Neuron (in vitro differentiated cells): Measurements from ENCODE around the gene IQSEC1.

Experiments used
- H2AFZ ChIP-seq: one replicate; pipeline ENCODE4 v1.6.1; 2013; ENCODE audit warnings: low read depth, mild to moderate bottlenecking, inconsistent platforms, low read length, moderate library complexity
- H3K27me3 ChIP-seq: one replicate; pipeline ENCODE4 v1.6.1; 2013; ENCODE audit warnings: low read length; ENCODE audit not compliant: insufficient read depth
- H3K36me3 ChIP-seq: one replicate; pipeline ENCODE4 v1.6.1; 2013; ENCODE audit warnings: low read length; ENCODE audit not compliant: insufficient read depth
- H3K4me1 ChIP-seq: one replicate; pipeline ENCODE4 v1.6.1; 2013; ENCODE audit warnings: low read length; ENCODE audit not compliant: insufficient read depth
- H3K4me3 ChIP-seq: 2 replicates; pipeline ENCODE4 v1.5.1; 2013; ENCODE audit warnings: mild to moderate bottlenecking, low read length, moderate library complexity
- H3K9me3 ChIP-seq: one replicate; pipeline ENCODE4 v1.6.1; 2013; ENCODE audit warnings: low read length

IQSEC1 gene

DNA sequence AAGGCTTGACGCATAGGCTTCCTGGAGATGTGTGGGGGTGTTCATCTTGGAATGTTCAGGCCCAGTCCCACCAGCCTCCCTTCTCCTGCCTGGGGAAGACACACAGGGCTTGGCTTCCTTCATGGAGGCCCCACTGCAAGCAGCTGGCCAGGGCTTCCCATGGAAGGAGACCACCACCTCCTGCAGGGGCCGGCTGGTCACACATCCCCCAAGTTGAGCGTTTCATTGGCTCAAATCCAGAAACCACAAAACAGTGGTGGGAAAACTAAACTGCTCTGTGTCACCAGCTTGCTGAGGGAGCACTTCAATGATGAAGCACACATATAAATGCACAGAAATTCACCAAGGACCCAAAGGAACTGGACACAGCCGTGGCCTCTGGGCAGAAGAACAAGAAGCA, 8.3 kb downstream of the IQSEC1 start:
- H3K36me3 ChIP-seq, result no peaks in the 10 kb centered on the region
- H2AFZ ChIP-seq, result no peak overlapping the region
- H3K27me3 ChIP-seq, result no peaks in the 10 kb centered on the region
- peaks cover 12% of the 10 kb centered on the region for H3K4me1 ChIP-seq
- H3K9me3 ChIP-seq, result no peaks in the 10 kb centered on the region
- no peak overlapping the region for H3K4me3 ChIP-seq

DNA sequence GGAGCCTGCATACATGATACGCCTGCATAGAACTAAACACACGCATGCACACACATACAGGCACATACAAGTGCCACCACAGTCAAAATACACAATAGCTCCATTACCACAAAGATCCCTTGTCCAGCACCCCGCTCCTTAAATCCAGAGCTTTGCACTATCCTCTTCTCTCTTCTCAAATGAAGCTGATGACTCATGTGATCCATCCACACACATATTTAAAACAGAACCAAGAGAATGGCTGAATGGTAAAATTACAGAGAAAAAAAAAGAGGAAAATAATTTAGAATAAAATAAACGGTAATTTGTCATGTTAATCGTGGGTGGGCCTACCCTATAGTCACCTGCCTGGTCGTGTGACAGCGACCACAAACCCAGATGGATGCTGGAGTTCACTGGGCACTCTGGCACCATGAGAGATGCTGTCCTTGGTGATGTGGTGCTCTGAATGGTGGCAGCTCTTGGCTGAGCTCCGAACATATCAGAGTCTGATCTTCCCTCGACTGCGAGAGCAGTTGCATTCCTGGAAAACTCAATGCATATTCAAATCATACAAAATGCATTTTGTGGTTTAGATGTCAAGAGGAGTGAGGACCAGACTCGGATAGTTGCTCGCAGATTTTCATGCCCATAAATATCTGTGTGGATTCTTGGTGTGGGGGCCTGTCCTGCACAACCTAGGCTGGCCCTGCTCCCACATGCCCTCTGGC, 8.9 kb downstream of the IQSEC1 start:
- Histone ChIP-seq H2AFZ (no peak overlapping the region), H3K4me3 (no peak overlapping the region), H3K9me3 (no peaks in the 10 kb centered on the region), H3K4me1 (peaks cover 8% of the 10 kb centered on the region), H3K27me3 (no peaks in the 10 kb centered on the region), H3K36me3 (no peaks in the 10 kb centered on the region)

DNA sequence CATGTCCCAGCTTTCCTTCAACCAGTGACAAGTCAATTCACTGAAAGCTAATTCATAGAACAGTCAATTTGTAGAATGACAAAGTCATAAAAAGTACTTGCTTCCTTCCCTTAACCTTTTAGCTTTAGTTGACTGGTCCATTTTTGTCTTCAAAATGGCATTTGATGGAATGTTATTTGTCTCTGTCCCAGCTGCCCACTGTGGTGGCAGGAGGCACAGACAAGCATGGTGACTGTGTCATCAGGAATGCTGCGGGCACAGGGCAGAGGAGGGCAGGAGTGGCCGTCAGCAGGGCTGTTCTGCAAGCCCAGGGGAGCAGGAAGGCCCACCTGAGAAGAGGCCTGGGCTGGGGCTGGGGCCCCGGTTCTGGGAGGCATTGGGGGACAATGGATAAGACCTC, 10.0 kb downstream of the IQSEC1 start:
- no peaks in the 10 kb centered on the region for H3K27me3 ChIP-seq
- no peaks in the 10 kb centered on the region for H3K9me3 ChIP-seq
- no peak overlapping the region for H3K4me3 ChIP-seq
- H2AFZ ChIP-seq, result no peak overlapping the region
- no peaks in the 10 kb centered on the region for H3K36me3 ChIP-seq
- H3K4me1 ChIP-seq, result peaks cover 6% of the 10 kb centered on the region

DNA sequence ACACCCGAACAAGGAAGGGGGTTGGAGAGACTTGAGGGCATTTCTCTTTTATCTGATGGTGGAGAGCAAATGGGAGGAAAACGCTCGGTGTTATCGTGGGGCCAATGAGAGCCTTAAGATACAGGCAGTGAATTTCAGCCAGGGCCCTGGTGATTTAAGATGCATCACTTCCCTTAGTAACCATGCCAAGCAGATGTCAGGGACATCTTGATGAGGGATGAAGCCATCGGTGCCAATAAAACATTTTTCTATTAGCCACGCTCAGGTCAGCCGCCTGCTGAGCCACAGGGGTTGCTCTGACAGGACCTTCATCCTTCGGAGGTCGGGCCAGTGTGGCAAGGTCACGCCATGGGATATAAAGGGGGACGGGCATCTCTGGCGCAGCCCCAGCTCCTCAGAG, 10.6 kb downstream of the IQSEC1 start:
- Histone ChIP-seq H3K4me3 (no peak overlapping the region), H3K27me3 (no peaks in the 10 kb centered on the region), H3K9me3 (no peaks in the 10 kb centered on the region), H2AFZ (no peak overlapping the region), H3K36me3 (no peaks in the 10 kb centered on the region), H3K4me1 (peaks cover 6% of the 10 kb centered on the region)

DNA sequence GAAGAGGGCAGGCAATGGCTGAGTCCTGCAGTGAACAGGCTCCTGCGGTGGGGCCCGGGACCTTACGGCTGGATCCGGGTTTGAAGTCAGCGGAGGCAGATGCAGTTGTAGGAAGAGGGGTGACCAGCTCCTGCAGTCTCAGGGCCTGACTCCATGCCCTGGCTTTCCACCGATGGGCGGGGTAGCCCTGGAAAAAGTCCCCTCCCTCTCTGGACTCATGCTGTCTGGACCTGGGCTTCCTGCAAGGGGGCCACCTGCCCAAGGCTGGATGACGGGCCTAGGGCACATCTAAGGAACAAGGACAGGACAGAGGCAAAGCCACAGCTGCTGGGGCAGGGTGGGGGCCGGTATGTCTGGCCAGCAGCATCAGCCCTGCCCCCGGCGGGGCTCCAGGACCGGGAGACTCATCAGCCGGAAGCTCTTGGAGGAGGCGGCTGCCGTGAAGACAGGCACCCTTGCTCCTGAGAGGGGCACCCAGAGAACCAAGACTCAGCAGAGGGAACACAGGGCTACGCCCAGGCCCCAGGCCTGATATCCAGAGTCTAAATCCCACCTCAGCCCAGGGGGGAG, 12.8 kb downstream of the IQSEC1 start:
- H3K4me3 ChIP-seq, result no peak overlapping the region
- no peaks in the 10 kb centered on the region for H3K27me3 ChIP-seq
- H2AFZ ChIP-seq, result no peak overlapping the region
- H3K36me3 ChIP-seq, result no peaks in the 10 kb centered on the region
- no peaks in the 10 kb centered on the region for H3K9me3 ChIP-seq
- no peaks in the 10 kb centered on the region for H3K4me1 ChIP-seq

DNA sequence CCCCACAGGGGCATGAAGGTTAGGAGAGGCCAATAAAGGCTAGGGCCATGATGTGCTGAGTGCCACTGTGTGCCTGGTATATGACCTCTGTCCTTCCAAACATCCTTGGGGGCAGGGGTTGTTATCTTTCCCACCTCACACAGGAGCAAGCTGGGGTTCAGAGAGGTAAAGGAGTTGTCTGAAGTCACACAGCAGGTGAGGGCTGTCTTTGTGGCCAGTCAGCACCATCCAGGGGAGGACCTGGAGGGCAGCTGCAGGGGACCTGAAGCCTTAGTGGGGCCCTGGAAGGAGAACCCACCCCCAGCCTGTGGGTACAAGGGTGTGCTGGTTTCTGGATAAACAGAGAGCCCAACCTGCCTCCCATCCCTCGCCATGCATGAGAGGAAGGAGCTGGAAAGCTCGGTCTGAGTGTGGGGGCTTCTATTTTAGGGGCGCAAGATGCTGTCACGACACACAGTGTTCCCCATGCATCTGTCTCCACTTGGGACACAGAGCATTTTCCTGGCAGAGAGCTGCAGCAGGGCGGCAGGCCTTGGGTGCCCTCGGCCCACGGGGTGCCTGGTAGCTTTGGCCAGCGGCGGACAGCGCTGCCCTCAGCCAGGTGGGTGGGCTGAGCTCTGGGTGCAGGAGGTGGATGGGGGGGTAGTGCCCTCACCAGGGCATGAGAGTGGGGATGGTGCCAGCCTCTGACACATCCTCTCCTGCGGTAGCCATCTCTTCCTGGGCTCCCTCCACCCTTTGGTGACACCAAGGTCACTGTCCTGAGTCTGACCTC, 14.7 kb downstream of the IQSEC1 start:
- no peak overlapping the region for H3K4me3 ChIP-seq
- no peaks in the 10 kb centered on the region for H3K4me1 ChIP-seq
- H3K27me3 ChIP-seq, result no peaks in the 10 kb centered on the region
- H2AFZ ChIP-seq, result no peak overlapping the region
- no peaks in the 10 kb centered on the region for H3K36me3 ChIP-seq
- no peaks in the 10 kb centered on the region for H3K9me3 ChIP-seq

DNA sequence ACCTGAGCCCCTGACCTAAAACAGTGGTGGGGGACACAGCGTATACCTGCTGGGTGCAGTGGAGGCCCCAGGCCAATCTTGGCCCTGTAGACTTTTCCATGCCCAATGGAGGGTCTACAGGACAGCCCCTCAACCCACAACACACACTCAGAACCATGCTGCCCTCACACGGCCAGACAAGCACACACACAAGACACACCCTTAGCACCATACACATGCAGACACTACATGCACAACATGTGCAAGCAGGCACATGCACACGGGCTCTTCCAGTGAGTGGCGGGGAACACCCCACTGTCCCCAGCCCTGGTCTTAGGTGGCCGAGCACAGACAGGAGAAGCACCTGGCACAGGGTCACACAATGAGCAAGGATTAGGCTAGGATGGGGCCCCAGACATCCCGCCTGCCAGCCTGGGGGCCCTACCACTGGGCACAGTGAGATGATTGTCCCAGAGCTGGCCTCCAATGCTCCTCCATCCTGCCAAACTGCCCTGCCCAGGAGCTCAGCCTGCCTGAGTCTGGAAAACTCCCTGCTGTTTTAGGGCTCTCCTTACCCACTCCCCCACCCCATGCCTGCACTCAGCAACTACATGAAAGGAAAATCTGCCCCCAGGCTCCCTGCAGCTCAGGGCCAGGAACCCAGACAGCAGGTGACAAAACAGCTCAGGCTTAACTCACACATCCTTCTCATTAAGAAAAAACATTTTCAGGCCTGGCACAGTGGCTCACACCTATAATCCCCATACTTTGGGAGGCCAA, 15.8 kb downstream of the IQSEC1 start:
- no peaks in the 10 kb centered on the region for H3K27me3 ChIP-seq
- no peaks in the 10 kb centered on the region for H3K36me3 ChIP-seq
- H3K4me1 ChIP-seq, result no peaks in the 10 kb centered on the region
- no peak overlapping the region for H3K4me3 ChIP-seq
- no peak overlapping the region for H2AFZ ChIP-seq
- no peaks in the 10 kb centered on the region for H3K9me3 ChIP-seq

DNA sequence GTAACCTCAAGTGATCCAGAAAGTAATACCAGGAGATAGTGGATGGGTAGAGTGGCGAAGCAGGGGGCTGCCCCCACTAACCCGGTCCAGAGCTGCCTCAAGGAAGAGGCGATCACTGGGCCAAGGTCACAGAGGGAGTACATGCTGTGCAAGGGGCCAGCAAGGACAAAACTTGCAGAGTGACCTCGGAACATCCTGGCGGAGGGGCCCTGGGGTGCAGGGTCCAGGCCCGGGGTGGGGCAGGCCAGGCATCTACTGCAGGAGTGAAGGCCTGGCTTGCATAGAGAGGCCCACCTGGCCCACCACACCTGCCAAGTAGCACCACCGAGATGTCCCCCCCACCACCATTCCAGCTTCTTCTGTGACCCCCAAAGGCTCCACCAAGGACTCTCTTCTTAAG, 17.6 kb downstream of the IQSEC1 start:
- Histone ChIP-seq H3K27me3 (no peaks in the 10 kb centered on the region), H3K36me3 (no peaks in the 10 kb centered on the region), H2AFZ (no peak overlapping the region), H3K4me1 (peaks cover 9% of the 10 kb centered on the region), H3K9me3 (no peaks in the 10 kb centered on the region), H3K4me3 (no peak overlapping the region)

DNA sequence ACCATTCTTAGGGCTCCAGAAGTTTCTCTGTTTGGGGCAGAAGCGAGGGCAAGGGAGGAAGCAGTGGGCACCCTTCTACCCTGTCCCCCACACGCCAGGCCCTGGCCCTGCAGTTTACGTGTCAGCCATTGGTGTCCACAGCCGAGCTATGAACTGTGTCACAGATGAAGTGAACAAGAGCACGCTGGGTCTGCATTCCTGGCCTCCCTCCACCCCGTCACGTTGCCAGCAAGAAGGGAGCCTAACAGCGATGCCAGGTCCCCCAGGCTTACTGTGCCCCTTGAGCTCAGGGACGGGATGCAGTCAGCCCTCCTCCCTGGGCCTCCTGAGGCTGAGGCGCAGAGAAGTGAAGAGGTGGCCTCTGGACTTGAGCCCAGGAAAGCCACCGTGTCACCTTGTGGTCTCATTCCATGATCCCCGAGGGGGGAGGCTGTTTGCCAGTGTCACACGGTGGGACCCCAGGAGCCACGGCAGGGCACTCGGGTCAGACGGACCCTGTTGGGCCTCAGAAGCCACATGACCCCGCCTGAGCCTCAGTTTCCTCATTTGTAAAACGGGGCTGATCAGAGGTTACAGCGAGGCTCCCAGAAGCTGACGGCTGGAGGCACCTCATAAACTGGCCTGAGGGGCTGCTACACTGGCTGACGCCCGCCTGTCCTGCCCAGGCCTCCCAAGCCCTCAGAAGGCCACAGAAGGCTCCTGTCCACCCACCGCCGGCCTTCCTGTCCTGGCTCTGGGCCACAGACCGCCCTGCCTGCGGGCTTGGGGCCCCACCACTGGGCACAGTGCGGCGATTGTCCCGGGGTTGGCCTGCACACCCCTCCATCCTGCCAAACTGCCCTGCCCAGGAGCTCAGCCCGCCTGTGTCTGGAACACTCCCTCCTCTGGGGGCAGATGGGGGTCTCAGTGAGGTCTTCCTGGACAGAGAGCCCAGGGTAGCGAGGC, 18.6 kb downstream of the IQSEC1 start:
- no peaks in the 10 kb centered on the region for H3K9me3 ChIP-seq
- H3K4me1 ChIP-seq, result peaks cover 9% of the 10 kb centered on the region
- H2AFZ ChIP-seq, result no peak overlapping the region
- H3K36me3 ChIP-seq, result no peaks in the 10 kb centered on the region
- H3K27me3 ChIP-seq, result no peaks in the 10 kb centered on the region
- no peak overlapping the region for H3K4me3 ChIP-seq

DNA sequence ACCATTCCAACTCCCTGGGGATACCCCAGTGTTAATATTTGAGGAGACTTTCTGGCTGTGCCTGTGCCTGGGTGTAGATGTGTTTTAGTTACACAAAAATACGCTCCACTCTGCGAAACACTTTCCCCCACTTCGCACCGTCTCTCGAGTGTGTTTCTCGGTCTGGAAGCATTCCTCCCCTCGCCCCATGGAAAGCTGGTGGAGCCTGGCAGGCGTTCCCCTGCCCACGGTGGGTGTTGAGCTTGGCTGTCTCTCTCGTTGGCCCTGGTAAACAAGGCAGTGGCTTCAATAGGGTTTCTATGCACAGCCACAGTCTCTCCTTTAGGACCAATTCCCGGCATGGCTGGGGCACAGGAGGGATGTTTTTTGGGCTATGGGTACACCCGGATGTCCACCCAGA, 19.3 kb downstream of the IQSEC1 start:
- no peaks in the 10 kb centered on the region for H3K27me3 ChIP-seq
- no peak overlapping the region for H2AFZ ChIP-seq
- no peak overlapping the region for H3K4me3 ChIP-seq
- H3K4me1 ChIP-seq, result peaks cover 9% of the 10 kb centered on the region
- no peaks in the 10 kb centered on the region for H3K36me3 ChIP-seq
- H3K9me3 ChIP-seq, result no peaks in the 10 kb centered on the region

DNA sequence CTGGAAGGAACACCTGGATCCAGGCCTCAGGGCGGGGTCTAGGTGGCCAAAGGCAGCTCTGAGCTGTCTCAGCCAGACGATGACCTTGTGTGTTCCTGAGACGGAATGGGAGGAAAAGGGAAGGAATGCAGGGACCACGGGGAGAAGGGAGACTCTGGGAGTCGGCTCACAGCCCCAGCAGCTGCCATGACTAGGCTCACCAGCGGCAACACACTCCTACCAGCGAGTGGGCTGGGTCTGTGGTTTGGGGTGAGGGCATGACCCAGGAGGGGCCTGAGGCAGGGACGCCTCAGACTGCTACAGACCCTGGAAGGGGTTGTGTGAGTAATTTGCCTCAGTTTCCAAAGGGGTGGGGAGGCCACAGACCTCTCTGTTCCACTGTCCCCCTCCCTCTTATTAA, 19.8 kb downstream of the IQSEC1 start:
- no peak overlapping the region for H3K4me3 ChIP-seq
- no peaks in the 10 kb centered on the region for H3K27me3 ChIP-seq
- no peaks in the 10 kb centered on the region for H3K36me3 ChIP-seq
- H3K9me3 ChIP-seq, result no peaks in the 10 kb centered on the region
- no peak overlapping the region for H2AFZ ChIP-seq
- H3K4me1 ChIP-seq, result peaks cover 9% of the 10 kb centered on the region

DNA sequence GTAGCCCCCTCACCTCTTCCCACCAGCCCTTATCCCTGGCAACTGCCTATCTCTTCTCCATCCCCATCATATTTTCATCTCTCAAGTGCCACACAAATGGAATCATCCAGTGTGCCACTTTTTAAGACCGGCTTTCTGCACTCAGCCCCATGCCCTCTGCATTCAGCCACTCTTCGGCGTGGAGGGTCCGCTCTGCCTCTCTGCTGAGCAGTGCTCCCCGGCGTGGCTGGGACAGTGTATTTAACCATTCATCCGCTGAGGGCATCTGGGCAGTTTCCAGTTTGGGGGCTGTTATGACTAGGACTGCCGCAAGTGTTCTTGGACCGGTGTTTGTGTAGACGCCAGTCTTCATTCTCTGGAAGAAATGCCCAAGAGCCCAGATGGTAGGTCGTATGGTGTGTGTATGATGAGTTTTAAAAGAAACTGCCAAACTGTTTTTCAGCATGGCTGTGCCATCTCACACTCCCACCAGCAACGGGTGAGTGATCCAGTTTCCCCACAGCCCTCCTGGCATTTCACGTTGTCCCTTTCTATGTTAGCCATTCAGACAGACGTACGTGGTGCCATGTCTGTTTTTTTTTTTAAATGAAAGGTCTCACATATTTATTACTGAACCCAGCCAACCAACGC, 20.9 kb downstream of the IQSEC1 start:
- H3K4me1 ChIP-seq, result peaks cover 13% of the 10 kb centered on the region
- no peak overlapping the region for H3K4me3 ChIP-seq
- H3K9me3 ChIP-seq, result no peaks in the 10 kb centered on the region
- no peaks in the 10 kb centered on the region for H3K27me3 ChIP-seq
- no peak overlapping the region for H2AFZ ChIP-seq
- no peaks in the 10 kb centered on the region for H3K36me3 ChIP-seq
